Measurements from ENCODE around the gene SBF1.

The SBF1 gene

GRCh38 chr22:50506611-50507420, 32.0 kb upstream of the SBF1 start:
- DNase-seq (ENCODE audit: low read depth) = no peak

GRCh38 chr22:50505776-50506610, 31.2 kb upstream of the SBF1 start:
- no peak for DNase-seq (ENCODE audit: low read depth)

DNA sequence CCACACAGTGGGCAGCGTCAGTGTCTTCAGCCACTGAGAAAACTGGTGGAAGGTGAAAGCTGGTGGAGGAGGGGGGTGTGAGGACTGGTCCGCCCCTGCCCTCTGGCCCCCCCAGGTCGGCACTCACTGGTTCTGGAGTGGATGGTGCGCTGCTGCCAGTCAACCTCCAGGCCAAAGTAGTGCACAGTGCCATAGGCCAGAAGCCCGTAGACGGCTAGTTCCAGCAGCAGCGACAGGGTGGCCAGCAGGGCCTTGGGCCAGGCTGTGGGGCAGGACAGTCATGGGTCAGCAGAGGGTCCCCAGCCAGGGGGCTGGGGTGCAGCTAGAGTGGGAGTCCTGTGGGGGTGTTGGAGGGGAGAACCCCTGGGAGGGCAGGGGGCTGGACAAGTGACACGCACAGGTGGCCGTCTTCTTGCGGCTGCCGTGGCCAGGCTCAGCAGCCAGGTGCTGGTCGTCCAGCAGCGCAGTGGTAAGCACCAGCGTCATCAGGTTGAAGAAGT, 30.5 kb upstream of the SBF1 start:
- no peak for DNase-seq (ENCODE audit: low read depth)

DNA sequence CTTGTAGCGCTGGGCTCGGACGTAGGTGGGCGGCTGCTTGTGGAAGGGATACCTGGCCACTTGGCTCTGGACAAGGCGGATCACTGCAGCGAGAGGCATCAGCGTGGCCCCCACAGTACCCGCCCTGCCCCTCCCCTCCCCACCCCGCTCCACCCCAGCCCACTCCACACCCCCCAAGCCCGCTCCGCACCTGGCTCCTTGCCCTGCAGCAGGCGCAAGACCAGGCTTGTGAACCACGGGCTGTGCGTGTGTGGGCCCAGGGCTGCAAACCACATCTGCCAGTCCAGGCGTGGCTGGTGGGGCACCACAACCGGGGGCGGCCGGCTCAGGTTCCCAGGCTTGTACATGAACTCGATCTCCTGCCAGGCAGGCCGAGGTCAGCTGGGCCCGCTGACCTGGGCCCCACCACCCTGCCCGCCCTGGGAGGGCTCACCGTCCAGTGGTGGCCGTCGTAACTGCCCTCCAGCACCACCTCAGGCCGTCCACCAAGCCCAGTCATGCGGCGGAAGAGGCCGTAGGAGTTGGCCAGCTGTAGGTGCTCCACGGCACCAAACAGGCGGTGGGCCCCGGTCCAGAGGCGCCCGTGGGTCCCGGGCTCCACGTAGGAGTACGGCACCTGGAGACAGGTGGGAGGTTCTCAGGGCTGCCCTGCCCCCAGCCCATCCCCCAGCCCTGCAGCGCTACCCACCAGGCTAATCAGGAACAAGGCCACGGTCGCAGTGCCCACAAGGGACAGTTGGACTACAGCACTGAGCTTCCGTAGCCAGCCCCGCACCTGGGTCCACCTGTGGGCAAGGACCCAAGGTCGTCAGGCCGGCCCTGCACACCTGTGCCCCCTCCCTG, 29.8 kb upstream of the SBF1 start:
- DNase-seq (ENCODE audit: low read depth) = no peak

DNA sequence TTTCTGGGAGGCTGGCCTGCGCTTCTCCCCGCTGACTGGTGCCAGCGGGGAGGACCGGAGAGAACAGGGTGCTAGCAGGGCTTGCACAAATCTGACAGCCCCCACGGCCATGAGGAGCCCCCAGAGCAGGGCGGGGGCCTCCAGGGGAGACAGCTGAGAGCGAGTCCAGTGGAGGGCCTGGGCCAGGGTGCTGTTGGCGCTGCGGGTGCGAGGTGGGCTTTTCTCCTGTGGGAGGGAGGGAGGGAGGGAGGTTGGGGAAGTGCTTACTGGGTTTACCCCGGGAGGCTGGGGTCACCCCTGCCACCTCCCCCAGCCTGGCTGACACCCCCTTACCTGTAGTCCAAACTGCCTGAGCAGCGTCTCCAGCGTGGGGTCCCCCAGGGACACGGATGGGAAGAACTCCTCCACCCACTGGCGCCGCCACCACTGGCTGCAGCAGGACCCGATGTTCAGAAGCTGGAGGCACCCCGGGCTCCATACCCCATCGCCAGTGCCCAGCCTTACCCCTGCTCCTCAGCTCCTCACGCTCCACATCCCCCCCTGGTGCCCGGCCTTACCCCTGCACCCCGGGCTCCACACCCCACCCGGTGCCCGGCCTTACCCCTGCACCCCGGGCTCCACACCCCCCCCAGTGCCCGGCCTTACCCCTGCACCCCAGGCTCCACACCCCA, 28.8 kb upstream of the SBF1 start:
- no peak for DNase-seq (ENCODE audit: low read depth)

DNA sequence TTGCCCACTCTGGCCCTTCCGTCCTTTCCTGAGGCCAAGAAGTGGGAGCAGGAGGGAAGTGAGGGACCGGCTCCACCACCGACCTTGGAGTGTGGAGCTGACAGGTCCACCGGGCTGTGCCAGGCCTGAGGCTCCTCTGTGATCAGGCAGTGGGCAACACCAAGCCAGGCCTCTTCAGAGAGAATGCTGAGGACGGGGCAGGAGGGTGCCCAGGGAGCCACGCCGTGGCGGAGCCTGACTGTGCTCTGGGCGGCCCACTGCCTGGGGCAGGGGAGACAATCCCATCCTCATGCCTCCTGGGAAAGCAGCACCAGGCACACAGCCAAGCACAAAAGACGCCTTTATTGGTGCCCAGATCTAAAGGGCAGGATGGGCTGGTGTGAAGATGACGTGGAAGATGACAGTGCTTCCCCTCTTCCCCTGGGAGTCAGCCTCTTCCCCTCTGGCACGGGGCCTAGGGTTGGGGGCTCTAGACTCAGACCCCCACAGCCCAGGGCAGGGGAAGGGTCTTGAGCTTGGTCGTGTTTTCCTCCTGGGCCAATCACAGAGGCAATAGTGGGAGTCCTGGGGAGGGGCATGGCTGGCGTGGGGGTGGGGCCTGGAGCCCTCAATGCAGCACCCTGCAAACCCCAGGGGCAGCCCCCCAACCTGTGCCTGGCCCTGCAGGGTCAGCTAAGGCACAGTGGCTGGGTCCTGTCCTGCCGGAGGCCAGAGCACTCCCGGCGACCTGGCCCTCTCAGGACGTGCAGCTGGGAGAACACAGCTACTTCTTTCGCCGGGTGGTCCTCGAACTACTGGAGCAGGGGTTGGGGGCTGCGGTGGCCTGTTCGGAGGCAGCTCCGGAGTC, 28.0 kb upstream of the SBF1 start:
- no peak for DNase-seq (ENCODE audit: low read depth)

DNA sequence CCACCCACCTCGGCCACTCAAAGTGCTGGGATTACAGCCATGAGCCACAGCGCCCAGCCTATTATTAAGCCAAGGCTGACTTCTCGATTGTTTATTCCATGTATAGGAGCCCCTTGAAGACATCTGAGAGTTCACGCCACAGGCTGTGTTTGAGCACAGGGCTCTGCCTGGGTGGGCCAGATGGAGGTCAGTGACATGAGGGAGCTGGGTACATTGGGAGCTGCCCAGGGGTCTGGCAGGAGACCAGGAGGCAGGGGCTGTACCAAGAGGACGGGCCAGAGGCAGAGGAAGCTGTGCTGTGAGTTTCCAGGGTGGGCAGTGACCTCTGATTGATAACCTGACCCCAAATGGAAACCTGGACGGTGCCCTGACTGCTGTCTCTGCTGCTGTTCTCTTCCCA, 27.3 kb upstream of the SBF1 start:
- DNase-seq (ENCODE audit: low read depth) = no peak

DNA sequence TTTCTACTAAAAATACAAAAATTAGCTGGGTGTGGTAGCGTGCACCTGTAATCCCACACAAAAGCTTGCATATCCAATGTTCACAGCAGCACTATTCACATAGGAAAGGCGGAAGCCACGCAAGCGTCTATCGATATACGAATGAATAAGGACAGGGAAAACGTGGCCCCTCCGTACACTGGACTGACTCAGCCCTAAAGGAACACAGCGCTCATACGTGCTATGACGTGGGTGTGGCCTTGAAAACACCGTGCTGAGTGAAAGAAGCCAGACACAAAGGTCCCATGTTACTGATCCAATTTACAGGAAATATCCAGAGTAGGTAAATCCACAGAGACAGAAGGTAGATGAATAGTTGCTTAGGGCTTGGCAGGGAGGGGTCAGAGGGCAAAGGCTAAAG, 25.6 kb upstream of the SBF1 start:
- no peak for DNase-seq (ENCODE audit: low read depth)

- no peak for DNase-seq (ENCODE audit: low read depth)
Observed at GRCh38 chr22:50498322-50498890, 23.6 kb upstream of the SBF1 start.

DNA sequence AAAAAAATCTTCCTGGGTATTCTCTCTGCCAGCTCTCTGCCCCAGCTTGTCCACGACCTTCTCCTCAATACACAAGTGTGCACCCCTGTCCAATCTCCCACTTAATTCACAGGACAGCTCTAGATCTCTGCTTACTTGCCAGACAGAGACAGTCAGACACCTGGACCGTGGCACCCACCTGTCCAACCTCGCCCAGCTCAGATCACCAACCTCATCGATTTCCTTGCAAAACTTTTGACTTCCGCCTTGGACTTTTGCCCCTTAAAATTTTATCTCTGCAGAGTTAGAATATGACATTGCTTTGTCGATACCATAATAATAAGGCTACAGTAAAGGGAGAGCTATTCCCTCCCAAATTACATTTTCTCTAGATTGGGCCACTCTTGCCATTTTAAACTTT, 22.3 kb upstream of the SBF1 start:
- DNase-seq (ENCODE audit: low read depth) = no peak

- no peak for DNase-seq (ENCODE audit: low read depth)
Observed at GRCh38 chr22:50490531-50491308, 15.9 kb upstream of the SBF1 start.

- no peak for DNase-seq (ENCODE audit: low read depth)
Observed at GRCh38 chr22:50489363-50490243, 14.8 kb upstream of the SBF1 start.

DNA sequence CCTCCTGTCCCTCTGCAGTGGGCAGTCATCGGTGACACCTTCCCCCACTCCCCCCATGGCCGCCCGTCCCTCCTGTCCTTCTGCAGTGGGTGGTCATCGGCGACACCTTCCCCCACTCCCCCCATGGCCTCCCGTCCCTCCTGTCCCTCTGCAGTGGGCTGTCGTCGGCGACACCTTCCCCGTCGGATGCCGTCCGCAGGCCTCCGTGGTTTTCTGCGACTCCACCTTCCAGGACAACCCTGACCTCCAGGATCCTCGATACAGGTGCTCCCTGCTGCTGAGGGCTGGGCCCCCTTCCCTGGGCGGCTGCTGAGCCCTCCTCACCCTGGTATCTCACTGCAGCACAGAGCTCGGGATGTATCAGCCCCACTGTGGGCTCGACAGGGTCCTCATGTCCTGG, 14.1 kb upstream of the SBF1 start:
- DNase-seq (ENCODE audit: low read depth) = no peak

- no peak for DNase-seq (ENCODE audit: low read depth)
Observed at GRCh38 chr22:50488006-50488677, 13.3 kb upstream of the SBF1 start.

GRCh38 chr22:50487290-50488005, 12.6 kb upstream of the SBF1 start:
- no peak for DNase-seq (ENCODE audit: low read depth)

- DNase-seq (ENCODE audit: low read depth) = no peak
Observed at GRCh38 chr22:50486561-50487289, 11.9 kb upstream of the SBF1 start, which contains the start of gene MIOX. TSS of gene MIOX (plus strand) at chr22:50486859. CDS start at chr22:50486898, 39 bp downstream.
